Measurements from ENCODE around the gene CCDC174. TPM values are rescaled to one million over a fixed set of nuclear protein-coding genes. Genes with fewer than 3 reads are reported as not detected.

The CCDC174 gene
- total and polyA plus RNA-seq, 2 of the 4 experiments (the other 2 are of a cell fraction), result 5.9 to 9.6 TPM

DNA sequence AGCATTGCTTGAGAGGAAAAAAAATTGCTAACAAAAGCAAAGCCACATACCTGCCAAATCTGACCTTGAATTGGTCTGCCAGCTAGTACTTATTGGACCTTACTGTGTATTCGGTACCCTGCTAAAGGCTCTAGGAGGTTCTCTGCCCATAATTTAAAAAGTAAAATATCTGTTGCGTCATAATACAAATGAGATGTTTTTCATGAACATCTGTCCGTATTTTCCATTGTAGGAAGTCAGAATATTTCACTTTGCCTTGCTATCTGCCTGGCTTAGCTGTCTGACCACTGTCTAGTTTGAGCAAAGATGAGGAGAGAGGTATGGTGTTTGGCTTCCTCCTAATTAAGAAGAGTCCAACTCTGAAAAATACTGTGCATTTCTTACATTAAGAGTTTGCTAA is 12.6 kb downstream of the CCDC174 start:
- H3K9me3 ChIP-seq (ENCODE audit: control insufficient read depth, insufficient read depth, low read length), result no peaks in the 10 kb centered on the region
- H3K4me1 ChIP-seq (ENCODE audit: control insufficient read depth, insufficient read depth, low read length), result no peaks in the 10 kb centered on the region
- ChIA-PET POLR2A (ENCODE audit: unreplicated experiment) (no interaction called here), CTCF (interaction anchor here (0.6 to 0.9 kb wide), 2 partner anchors 197 to 277 kb away, joined by 3 to 4 read pairs; no protein-coding TSS in a partner anchor)
- in situ Hi-C loops (cut with MboI; ENCODE audit: low sequenced_read_pairs), result loop anchor here (25.0 kb wide), 1 partner anchor 373 kb away; no protein-coding TSS in a partner anchor
- TF ChIP-seq CEBPB (IDR thresholded peaks at IDR 0.05; ENCODE audit: low read depth, low read length) (peak; percentile 65), FOS (IDR thresholded peaks at IDR 0.05; ENCODE audit: low read depth, low read length) (no peak)
- H3K27me3 ChIP-seq (ENCODE audit: control insufficient read depth, insufficient read depth, low read length), result no peaks in the 10 kb centered on the region
- no peak overlapping the region for H3K56ac ChIP-seq (ENCODE audit: extremely low read depth, insufficient read depth, low read length)
- no peak overlapping the region for H3K14ac ChIP-seq (replicated peaks; ENCODE audit: low read depth, low read length)
- no peaks in the 10 kb centered on the region for H4K20me1 ChIP-seq (ENCODE audit: insufficient read depth, low read length)
- H2AFZ ChIP-seq (replicated peaks; ENCODE audit: low read length, poor library complexity), result no peak overlapping the region
- no peak overlapping the region for H3K9ac ChIP-seq (ENCODE audit: low read depth, low read length)
- H3K4me3 ChIP-seq (ENCODE audit: insufficient read depth, low read depth, low read length), result no peak overlapping the region
- H2BK5ac ChIP-seq (ENCODE audit: low read depth, low read length, poor library complexity, severe bottlenecking), result no peak overlapping the region
- no peak overlapping the region for H3K27ac ChIP-seq (ENCODE audit: insufficient read depth, low read length)
- BruUV-seq (replicated peaks), result no TSS peak
- intact Hi-C loops (cut with micrococcal nuclease), result no loop called here
- no peak overlapping the region for H4K8ac ChIP-seq (ENCODE audit: low read depth in 2 of 2, low read length in 2 of 2)
- no peak overlapping the region for H2BK20ac ChIP-seq (ENCODE audit: low read depth, low read length)
- H3K4ac ChIP-seq (ENCODE audit: low read depth, low read length), result no peak overlapping the region
- no peak overlapping the region for H3K18ac ChIP-seq (ENCODE audit: low read depth, low read length)
- no peak overlapping the region for H3K23ac ChIP-seq (ENCODE audit: low read depth, low read length)
- no peak overlapping the region for H3K4me2 ChIP-seq (ENCODE audit: low read depth, low read length)
- WGBS, 2 experiments (ENCODE audit: extremely low coverage in 2 of 2, insufficient read length in 1 of 2), result no CpG with 5 or more reads among the region's 3 CpGs
- H3K36me3 ChIP-seq (ENCODE audit: control insufficient read depth, insufficient read depth, low read length), result peaks cover 56% of the 10 kb centered on the region
- H3K9me1 ChIP-seq (ENCODE audit: insufficient read depth, low read length), result no peaks in the 10 kb centered on the region
- H3K79me1 ChIP-seq (ENCODE audit: low read depth in 1 of 2, low read length in 2 of 2), result no peaks in the 10 kb centered on the region
- ATAC-seq (ENCODE audit: low read depth) (no peak), DNase-seq (no peak)
- no peak overlapping the region for H2AK9ac ChIP-seq (replicated peaks; ENCODE audit: low read depth, low read length, poor library complexity)
- H4K91ac ChIP-seq (ENCODE audit: insufficient read depth, low read depth, low read length), result no peak overlapping the region
- no peak overlapping the region for H2BK15ac ChIP-seq (ENCODE audit: low read depth, low read length)
- H2BK120ac ChIP-seq (ENCODE audit: low read depth, low read length), result no peak overlapping the region
- dilution Hi-C loops (cut with HindIII; ENCODE audit: low sequenced_read_pairs, unreplicated experiment), result no loop called here
- no peak overlapping the region for H2AK5ac ChIP-seq (ENCODE audit: low read depth, low read length)
- H4K5ac ChIP-seq (ENCODE audit: low read depth, low read length), result no peak overlapping the region

Measured in IMR-90 (cell line).